Coronary artery (tissue), 2 donors: Measurements from ENCODE around the gene SHROOM3.
A peak's percentile ranks its signal among the peaks of the same experiment; 100 is the strongest.

Experiments
- DNase-seq: peaks from one replicate; pipeline ENCODE4 v3.0.0-alpha.2; 2017; ENCODE audit warnings: low spot score
- H3K27ac ChIP-seq, 2 donors: fragments of 200-600 bp; sonication (generic); one replicate each; pipeline ENCODE4 v1.5.1; 2016 to 2019
- H3K4me3 ChIP-seq: fragments of 200-600 bp; sonication (generic); 2 replicates; pipeline ENCODE4 v1.5.1; 2016; ENCODE audit warnings: mild to moderate bottlenecking, moderate library complexity
- CTCF ChIP-seq: fragments of 200-600 bp; sonication (generic); IDR thresholded peaks from one replicate; pipeline ENCODE4 v1.5.1; 2019; ENCODE audit warnings: antibody characterized with exemption

Gene SHROOM3

GRCh38 chr4:76434901-76435527 lies at the start of gene SHROOM3:
Gene SHROOM3, plus strand, starts transcription at chr4:76435229. Its CDS starts 824 bp downstream, at chr4:76436053.
- no peak for TF ChIP-seq CTCF
- Histone ChIP-seq H3K4me3 (peak within 1 kb of the TSS; percentile 66), H3K27ac (peak within 1 kb of the TSS; percentile 8 to 81)
- no peak for DNase-seq

- DNase-seq = no peak
- Histone ChIP-seq H3K27ac (no peak overlapping the region), H3K4me3 (no peak overlapping the region)
- TF ChIP-seq CTCF = no peak
Measured at GRCh38 chr4:76385974-76386373, 49.1 kb upstream of the SHROOM3 start.

GRCh38 chr4:76386566-76387305 lies 48.3 kb upstream of the SHROOM3 start:
- DNase-seq = no peak
- Histone ChIP-seq H3K27ac (no peak overlapping the region), H3K4me3 (no peak overlapping the region)
- no peak for TF ChIP-seq CTCF

- no peak for TF ChIP-seq CTCF
- H3K4me3 ChIP-seq = no peak overlapping the region
- DNase-seq = no peak
- no peak overlapping the region for H3K27ac ChIP-seq
Measured at GRCh38 chr4:76388160-76388908, 46.7 kb upstream of the SHROOM3 start.

- H3K27ac ChIP-seq = no peak overlapping the region
- no peak overlapping the region for H3K4me3 ChIP-seq
- DNase-seq = no peak
- no peak for TF ChIP-seq CTCF
Measured at GRCh38 chr4:76401654-76402053, 33.4 kb upstream of the SHROOM3 start.

GRCh38 chr4:76406081-76406480 lies 28.9 kb upstream of the SHROOM3 start:
- no peak for DNase-seq
- TF ChIP-seq CTCF = no peak
- H3K4me3 ChIP-seq = no peak overlapping the region
- H3K27ac ChIP-seq = no peak overlapping the region
